Occipital lobe (tissue), 3 donors: ENCODE data around the gene SLC7A7. TPM values are rescaled to one million over a fixed set of nuclear protein-coding genes. Genes with fewer than 3 reads are reported as not detected.
"Not testable (repeated sequence)": the region's sequence is repeated elsewhere in the genome, so short reads cannot be mapped to it uniquely, and the experiment has no call there.

Source experiments
- DNase-seq: peaks from one replicate; lab custom pipeline; 2025; lab: John Stamatoyannopoulos, UW
- small RNA-seq: library from RNA; depleted of rRNA; stranded (forward); fragments of <200 nt; gene quantifications from one replicate; pipeline ENCODE3, GENCODE V24; 2014
- total RNA-seq: library from RNA; depleted of rRNA; stranded (reverse); fragments of >200 nt; gene quantifications from one replicate; pipeline ENCODE4 v1.2.3, GENCODE V29; 2014

Gene SLC7A7
- total RNA-seq, 1 donor from 2014 or later = 3.3 TPM

DNA sequence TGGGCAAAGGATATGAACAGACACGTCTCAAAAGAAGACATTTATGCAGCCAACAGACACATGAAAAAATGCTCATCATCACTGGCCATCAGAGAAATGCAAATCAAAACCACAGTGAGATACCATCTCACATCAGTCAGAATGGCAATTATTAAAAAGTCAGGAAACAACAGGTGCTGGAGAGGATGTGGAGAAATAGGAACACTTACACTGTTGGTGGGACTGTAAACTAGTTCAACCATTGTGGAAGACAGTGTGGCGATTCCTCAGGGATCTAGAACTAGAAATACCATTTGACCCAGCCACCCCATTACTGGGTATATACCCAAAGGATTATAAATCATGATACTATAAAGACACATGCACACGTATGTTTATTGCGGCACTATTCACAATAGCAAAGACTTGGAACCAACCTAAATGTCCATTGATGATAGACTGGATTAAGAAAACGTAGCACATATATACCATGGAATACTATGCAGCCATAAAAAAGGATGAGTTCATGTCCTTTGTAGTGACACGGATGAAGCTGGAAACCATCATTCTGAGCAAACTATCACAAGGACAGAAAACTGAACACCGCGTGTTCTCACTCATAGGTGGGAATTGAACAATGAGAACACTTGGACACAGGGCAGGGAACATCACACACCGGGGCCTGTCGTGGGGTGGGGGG, 57.1 kb downstream of the SLC7A7 start:
- not testable (repeated sequence) for DNase-seq

GRCh38 chr14:22753586-22753985, 61.6 kb downstream of the SLC7A7 start:
- DNase-seq = no peak

GRCh38 chr14:22752422-22752821, 62.8 kb downstream of the SLC7A7 start:
- DNase-seq = no peak

DNA sequence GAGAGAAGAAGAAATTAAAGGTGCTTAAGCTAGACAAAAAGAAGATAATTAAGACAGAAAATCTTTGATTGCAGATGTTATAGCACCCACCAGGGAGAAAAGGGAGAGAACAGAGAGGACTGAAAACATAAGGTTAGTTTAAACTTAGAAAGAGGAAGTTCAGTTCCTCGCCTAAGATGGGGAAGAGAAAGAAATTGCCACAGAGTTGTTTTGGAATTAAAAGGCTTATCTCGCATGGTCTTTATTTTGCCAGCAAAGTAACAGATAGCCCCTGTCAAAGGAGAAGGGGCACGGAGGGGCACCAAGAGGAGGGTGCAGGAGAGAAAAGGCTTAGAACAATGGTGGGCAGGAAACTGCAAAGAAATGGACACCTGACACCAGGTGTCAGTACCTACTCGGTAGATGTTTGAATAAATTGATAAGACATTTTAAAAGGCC, 66.6 kb downstream of the SLC7A7 start:
- no peak for DNase-seq

- no peak for DNase-seq
These were observed 67.0 kb downstream of the SLC7A7 start for GRCh38 chr14:22748206-22748605.

DNA sequence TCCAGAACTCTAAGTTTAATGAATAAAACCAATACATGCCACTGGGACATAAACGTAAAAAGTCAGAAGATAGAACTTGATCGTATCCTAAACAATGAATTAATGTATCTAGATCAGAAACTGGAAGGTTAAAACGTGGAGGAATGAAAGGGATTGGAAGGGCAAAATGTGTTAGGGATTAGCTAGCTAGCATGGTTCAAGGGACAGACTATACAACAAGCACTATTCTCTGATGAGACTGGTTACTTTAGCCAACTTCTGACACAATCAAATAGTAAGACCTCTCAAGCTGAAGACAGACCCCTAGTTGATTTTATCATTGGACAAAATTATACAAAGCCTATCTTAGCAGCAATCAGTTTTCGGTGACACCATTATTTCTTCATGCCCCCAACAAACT, 67.5 kb downstream of the SLC7A7 start:
- no peak for DNase-seq

GRCh38 chr14:22740020-22740419, 75.2 kb downstream of the SLC7A7 start:
- no peak for DNase-seq

DNA sequence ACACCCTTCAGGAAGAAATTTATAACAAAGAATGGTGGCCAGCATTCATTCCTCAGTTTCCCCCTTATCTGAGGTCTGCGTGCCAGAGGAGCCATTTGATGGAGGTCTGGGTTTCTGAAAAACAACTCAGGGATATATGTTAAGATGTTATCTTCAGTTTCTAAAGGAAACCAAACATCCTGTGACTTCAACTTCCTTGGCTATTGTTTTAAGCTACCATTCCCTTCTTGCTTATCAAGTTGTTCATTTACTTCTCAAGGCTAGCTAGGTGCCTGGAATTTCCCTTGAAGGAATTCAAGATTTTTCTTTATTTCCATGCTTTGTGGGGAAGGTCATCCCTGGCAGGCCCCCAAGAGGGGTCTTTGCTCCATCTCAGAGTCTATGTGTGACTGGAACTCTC, 75.8 kb downstream of the SLC7A7 start:
- no peak for DNase-seq

- no peak for DNase-seq
These were observed 78.2 kb downstream of the SLC7A7 start for GRCh38 chr14:22737052-22737451.

DNA sequence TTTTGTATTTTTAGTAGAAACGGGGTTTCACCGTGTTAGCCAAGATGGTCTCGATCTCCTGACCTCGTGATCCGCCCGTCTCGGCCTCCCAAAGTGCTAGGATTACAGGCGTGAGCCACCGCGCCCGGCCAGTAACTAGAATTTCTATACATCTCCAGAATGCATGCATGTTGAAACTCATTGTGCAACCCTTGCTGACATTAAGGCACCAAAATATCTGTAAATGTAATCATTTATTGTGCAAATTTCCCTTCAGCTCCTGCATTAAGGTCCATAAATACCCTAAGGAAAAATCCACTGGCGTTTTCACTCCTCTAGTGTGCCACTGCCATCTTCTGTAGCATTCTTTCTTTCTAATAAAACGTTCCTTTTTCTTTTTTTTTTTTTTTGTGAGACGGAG, 78.9 kb downstream of the SLC7A7 start:
- DNase-seq = not testable (repeated sequence)

GRCh38 chr14:22735096-22735495, 80.1 kb downstream of the SLC7A7 start:
- no peak for DNase-seq

DNA sequence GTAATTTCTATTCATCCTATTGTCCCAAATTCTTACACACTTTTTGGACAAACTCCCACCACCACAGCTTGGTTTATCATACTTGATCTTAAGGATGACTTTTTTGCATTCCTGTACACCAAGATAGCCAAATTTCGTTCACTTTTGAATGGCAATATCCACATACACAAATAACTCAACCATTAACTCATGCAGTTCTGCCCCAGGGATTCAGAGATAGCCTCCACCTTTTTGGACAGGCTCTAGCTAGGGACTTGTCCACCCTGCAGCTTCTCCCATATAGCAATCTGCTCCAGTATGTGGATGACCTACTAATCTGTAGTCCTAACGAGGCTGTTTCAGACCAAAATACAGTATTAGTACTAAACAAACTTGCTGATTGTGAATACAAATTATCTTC, 81.4 kb downstream of the SLC7A7 start:
- DNase-seq = no peak

DNA sequence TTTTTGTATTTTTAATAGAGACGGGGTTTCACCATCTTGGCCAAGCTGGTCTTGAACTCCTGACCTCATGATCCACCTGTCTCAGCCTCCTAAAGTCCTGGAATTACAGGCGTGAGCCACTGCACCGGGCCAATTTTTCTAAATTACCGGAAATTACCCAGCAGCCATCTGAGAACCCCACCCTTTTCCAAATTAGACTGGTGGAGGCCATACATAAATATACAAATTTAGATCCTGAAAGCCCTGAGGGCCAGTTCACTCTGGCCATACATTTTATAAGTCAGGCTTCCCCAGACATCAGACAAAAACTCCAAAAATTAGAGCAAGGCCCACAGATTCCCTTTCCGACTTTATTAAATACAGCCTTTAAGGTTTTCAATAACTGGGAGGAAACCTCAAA, 83.2 kb downstream of the SLC7A7 start:
- DNase-seq = not testable (repeated sequence)

DNA sequence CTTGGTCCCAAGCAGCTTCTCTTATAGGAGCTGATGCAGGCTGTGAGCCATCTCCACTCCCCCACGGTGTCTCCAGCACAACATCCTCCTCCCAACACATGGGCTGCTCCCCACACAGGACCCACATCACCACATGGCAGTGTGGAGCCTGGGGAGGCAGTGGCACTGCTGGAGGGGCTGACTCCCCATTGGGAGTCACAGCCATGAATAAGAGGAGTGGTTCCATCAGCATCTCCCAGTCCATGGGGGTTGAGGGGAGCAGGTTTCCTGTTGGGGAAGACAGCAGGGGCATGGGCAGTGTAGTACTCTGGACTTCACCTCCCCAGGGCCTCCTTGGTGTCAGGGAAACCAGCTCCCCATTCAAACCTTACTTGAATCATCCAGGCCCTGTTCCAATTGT, 89.2 kb downstream of the SLC7A7 start:
- no peak for DNase-seq

DNA sequence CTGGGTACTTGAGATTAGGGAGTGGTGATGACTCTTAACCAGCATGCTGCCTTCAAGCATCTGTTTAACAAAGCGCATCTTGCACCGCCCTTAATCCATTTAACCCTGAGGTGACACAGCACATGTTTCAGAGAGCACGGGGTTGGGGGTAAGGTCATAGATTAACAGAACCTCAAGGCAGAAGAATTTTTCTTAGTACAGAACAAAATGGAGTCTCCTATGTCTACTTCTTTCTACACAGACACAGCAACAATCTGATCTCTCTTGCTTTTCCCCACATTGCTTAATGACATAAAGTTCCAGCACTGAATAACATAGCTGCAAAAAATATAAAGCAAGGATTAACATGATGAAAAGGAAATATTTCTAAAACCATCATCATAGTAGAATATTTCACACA, 89.9 kb downstream of the SLC7A7 start:
- not testable (repeated sequence) for DNase-seq

GRCh38 chr14:22724847-22725246, 90.4 kb downstream of the SLC7A7 start:
- DNase-seq = not testable (repeated sequence)

GRCh38 chr14:22723815-22724214, 91.4 kb downstream of the SLC7A7 start:
- DNase-seq = no peak

Small RNA genes lying within 50 kb of the gene (small RNA-seq; reads per million reads assigned to genes)
- gene RF00019 (not detected), gene RF00588 (not detected)

Other genes with a start within 250 kb of the SLC7A7 start
- 72.5 TPM for gene DAD1, start 226.2 kb downstream of the SLC7A7 start, total RNA-seq
- 3.4 TPM for gene ABHD4, start 217.1 kb downstream of the SLC7A7 start, total RNA-seq
- not detected for gene OR6J1, start 171.1 kb downstream of the SLC7A7 start, total RNA-seq
- 33.5 TPM for gene OXA1L, start 48.7 kb downstream of the SLC7A7 start, total RNA-seq
- 16.4 TPM for gene MRPL52, start 14.5 kb upstream of the SLC7A7 start, total RNA-seq
- gene MMP14, start 21.1 kb upstream of the SLC7A7 start, total RNA-seq = 8.3 TPM
- 3.4 TPM for gene LRP10, start 56.3 kb upstream of the SLC7A7 start, total RNA-seq
- gene REM2, start 67.8 kb upstream of the SLC7A7 start, total RNA-seq = 1.7 TPM
- 78.6 TPM for gene RBM23, start 103.7 kb upstream of the SLC7A7 start, total RNA-seq
- 39.8 TPM for gene PRMT5, start 113.9 kb upstream of the SLC7A7 start, total RNA-seq
- gene HAUS4, start 141.7 kb upstream of the SLC7A7 start, total RNA-seq = 20.9 TPM
- 8.1 TPM for gene AJUBA, start 167.1 kb upstream of the SLC7A7 start, total RNA-seq
- gene C14orf93, start 194.7 kb upstream of the SLC7A7 start, total RNA-seq = 5.5 TPM
- gene PSMB5, start 219.5 kb upstream of the SLC7A7 start, total RNA-seq = 149 TPM
- gene PSMB11, start 226.8 kb upstream of the SLC7A7 start, total RNA-seq = not detected
- gene CDH24, start 242.1 kb upstream of the SLC7A7 start, total RNA-seq = 10.3 TPM